Esophagus muscularis mucosa (tissue), 4 donors: ENCODE results near the gene TENM4.

ENCODE experiments used
- CTCF ChIP-seq, 3 experiments: fragments of 200-600 bp in 2 of 3; fragments of 450-650 bp in 1 of 3; sonication (generic) in 2 of 3; IDR thresholded peaks; one replicate each; pipeline ENCODE4 v1.5.1; 2017 to 2019; ENCODE audit warnings: antibody characterized with exemption in 3 of 3, mild to moderate bottlenecking in 2 of 3, moderate library complexity in 1 of 3
- EP300 ChIP-seq: sonication (generic); formaldehyde crosslinking; IDR thresholded peaks from one replicate; pipeline ENCODE4 v1.6.1; 2017; ENCODE audit warnings: antibody characterized with exemption
- POLR2A ChIP-seq: fragments of 450-650 bp; IDR thresholded peaks from one replicate; pipeline ENCODE4 v1.6.1; 2017; ENCODE audit warnings: antibody characterized with exemption, moderate library complexity, mild to moderate bottlenecking, low read depth
- POLR2AphosphoS5 ChIP-seq, 2 donors: sonication (generic); formaldehyde crosslinking; IDR thresholded peaks; one replicate each; pipeline ENCODE4 v1.6.1; 2017; ENCODE audit warnings: antibody characterized with exemption in 2 of 2

DNA sequence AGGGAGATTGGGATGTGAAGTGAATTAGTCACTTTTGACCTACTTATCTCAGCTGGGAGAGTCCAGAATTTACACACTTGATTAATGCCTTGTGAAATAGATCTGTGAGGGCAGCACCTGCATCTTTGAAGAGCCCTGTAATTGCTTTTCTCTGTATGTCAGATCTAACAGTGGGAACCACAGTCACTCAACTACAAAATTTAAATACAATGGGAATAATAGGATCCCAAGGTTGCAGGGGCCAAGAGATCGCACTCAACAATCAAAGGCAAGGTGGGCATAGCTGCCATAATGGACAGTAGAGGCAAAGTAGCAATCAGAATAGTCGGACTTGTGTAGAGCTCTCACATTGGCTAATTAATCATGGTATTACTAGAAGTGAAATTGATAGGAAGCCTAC lies 820.7 kb downstream of the TENM4 start:
- TF ChIP-seq POLR2A = no peak
- no peak for TF ChIP-seq POLR2AphosphoS5 (IDR thresholded peaks at IDR 0.05)
- TF ChIP-seq CTCF (IDR thresholded peaks at IDR 0.05) = no peak
- TF ChIP-seq EP300 = no peak
